Kidney (tissue), 14 donors: Measurements from ENCODE around the gene BTG1. TPM values are rescaled to one million over a fixed set of nuclear protein-coding genes. Genes with fewer than 3 reads are reported as not detected.

Source experiments
- DNase-seq, 5 donors: peaks; one replicate each; pipeline ENCODE4 v3.0.0-alpha.2; 2013 to 2020
- FAIRE-seq: peaks from 2 replicates; lab custom pipeline; 2012; peaks lifted over from hg19 to GRCh38; lab: Jason Lieb, UNC
- H3K27ac ChIP-seq, 2 donors: one replicate each; pipeline ENCODE4 v1.7.0; 2013; ENCODE audit warnings: low read depth in 2 of 2, low read length in 2 of 2, inconsistent platforms in 1 of 2
- H3K27me3 ChIP-seq: one replicate; pipeline ENCODE4 v1.7.1; 2013; ENCODE audit warnings: low read length, inconsistent platforms; ENCODE audit not compliant: control insufficient read depth, insufficient read depth
- H3K36me3 ChIP-seq, 3 donors: one replicate each; pipeline versions ENCODE4 v1.7.0 to v1.7.1; 2013; ENCODE audit warnings: low read length in 3 of 3, control low read depth in 1 of 3, inconsistent platforms in 1 of 3; ENCODE audit not compliant: insufficient read depth in 3 of 3, control insufficient read depth in 2 of 3
- H3K4me1 ChIP-seq, 3 donors: one replicate each; pipeline versions ENCODE4 v1.7.0 to v1.7.1; 2013; ENCODE audit warnings: low read length in 3 of 3, inconsistent platforms in 1 of 3, low read depth in 1 of 3; ENCODE audit not compliant: control insufficient read depth in 2 of 3, insufficient read depth in 2 of 3
- H3K4me3 ChIP-seq, 3 donors: one replicate each; pipeline versions ENCODE4 v1.7.0 to v1.8.1; 2013; ENCODE audit warnings: low read length in 3 of 3, control low read depth in 1 of 3, inconsistent platforms in 1 of 3
- H3K9ac ChIP-seq, 3 donors: one replicate each; pipeline versions ENCODE4 v1.7.0 to v1.7.1; 2013; ENCODE audit warnings: low read length in 3 of 3, control low read depth in 1 of 3, inconsistent platforms in 1 of 3
- H3K9me3 ChIP-seq, 3 donors: one replicate each; pipeline versions ENCODE4 v1.7.0 to v1.7.1; 2013; ENCODE audit warnings: low read length in 3 of 3, control low read depth in 1 of 3, inconsistent platforms in 1 of 3; ENCODE audit not compliant: control insufficient read depth in 2 of 3, insufficient read depth in 1 of 3
- intact Hi-C: fragments of 100-400 bp; cut with DNase I; formaldehyde crosslinking; loops from one replicate; pipeline ENCODE4 v1.11.1; 2022
- polyA plus RNA-seq: library from polyadenylated mRNA; stranded (reverse); fragments of 350-450 nt; fragmentation: Illumina TruSeq; extraction: RNeasy Lipid Tissue Mini Kit (QIAGEN cat#74804); gene quantifications from one replicate; pipeline ENCODE4 v1.2.3, GENCODE V29; 2014; ENCODE audit warnings: low read depth, low replicate concordance; ENCODE audit not compliant: insufficient read depth
- total RNA-seq: library from RNA; stranded (reverse); fragmentation: NEBNext Ultra II Directional; extraction: Animal tissue kit (Norgen Biotek cat#: 25700); gene quantifications from one replicate; pipeline ENCODE4 v1.2.1, GENCODE V29; 2021
- TF ChIP-seq, protein P1 (sequence below): IDR thresholded peaks from 3 replicates; pipeline ENCODE4 v1.5.1; 2012; ENCODE audit warnings: mild to moderate bottlenecking, moderate library complexity, borderline replicate concordance; ENCODE audit not compliant: insufficient read depth; ENCODE audit errors: extremely low read depth
- donor health status: control.
- donor health status: control.
- donor health status: control.
- donor health status: control.
- donor health status: control.
- donor health status: DM: yes; HTN: yes; CAD: no.
- donor health status: Normal renal cell carcinoma (clear cell type).

The BTG1 gene
- total and polyA plus RNA-seq, 2 donors from 2014 or later, result 59.9 to 173 TPM

DNA sequence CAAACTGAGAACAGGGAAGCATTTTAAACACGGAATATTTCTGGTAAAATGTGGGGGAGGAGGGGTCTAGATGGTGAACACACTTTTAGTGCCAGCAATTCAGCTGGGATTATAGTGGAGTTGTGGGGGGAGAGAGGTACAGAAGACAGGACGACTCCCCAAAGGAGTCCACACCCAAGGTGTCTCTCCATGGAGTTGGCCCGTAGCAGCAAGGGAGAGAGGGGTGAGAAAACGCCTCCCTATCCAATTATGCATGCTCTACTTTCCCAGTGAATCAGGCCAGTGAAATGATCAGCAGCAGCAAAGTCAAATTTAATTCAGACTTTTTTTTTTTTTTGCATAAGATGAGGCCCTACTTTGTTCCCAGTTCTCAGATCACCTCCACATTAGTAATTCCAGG lies 38.6 kb downstream of the BTG1 start:
- no peak overlapping the region for H3K4me3 ChIP-seq
- FAIRE-seq, result no peak
- H3K9ac ChIP-seq, result no peak overlapping the region
- intact Hi-C loops, result no loop called here
- DNase-seq, result no peak
- H3K4me1 ChIP-seq, result peaks cover 0 to 4% (median 3%) of the 10 kb centered on the region in 3 donors
- no peaks in the 10 kb centered on the region for H3K36me3 ChIP-seq
- TF ChIP-seq, protein P1, sequence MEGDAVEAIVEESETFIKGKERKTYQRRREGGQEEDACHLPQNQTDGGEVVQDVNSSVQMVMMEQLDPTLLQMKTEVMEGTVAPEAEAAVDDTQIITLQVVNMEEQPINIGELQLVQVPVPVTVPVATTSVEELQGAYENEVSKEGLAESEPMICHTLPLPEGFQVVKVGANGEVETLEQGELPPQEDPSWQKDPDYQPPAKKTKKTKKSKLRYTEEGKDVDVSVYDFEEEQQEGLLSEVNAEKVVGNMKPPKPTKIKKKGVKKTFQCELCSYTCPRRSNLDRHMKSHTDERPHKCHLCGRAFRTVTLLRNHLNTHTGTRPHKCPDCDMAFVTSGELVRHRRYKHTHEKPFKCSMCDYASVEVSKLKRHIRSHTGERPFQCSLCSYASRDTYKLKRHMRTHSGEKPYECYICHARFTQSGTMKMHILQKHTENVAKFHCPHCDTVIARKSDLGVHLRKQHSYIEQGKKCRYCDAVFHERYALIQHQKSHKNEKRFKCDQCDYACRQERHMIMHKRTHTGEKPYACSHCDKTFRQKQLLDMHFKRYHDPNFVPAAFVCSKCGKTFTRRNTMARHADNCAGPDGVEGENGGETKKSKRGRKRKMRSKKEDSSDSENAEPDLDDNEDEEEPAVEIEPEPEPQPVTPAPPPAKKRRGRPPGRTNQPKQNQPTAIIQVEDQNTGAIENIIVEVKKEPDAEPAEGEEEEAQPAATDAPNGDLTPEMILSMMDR, result no peak
- H3K27me3 ChIP-seq, result no peaks in the 10 kb centered on the region
- H3K27ac ChIP-seq, result no peak overlapping the region
- H3K9me3 ChIP-seq, result no peaks in the 10 kb centered on the region

DNA sequence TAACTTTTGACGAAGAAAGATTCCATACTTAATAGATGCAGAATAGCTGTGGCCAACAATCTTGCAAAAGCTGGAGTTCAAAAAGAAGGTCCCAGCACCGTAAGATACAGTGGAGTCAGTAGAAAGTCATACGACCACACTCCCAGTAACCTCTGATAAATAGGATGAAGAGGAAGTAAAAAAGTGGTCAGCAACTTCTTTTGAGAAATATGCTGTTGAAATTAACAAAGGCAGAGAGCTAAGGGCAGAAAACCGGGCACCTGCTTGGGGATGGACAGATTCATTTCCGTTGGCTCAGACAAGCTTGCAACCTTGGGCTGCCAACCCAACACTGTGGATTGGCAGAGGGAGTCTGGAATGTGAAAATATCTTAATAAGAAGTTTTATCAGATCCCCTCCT lies 40.0 kb downstream of the BTG1 start:
- H3K27ac ChIP-seq, result no peak overlapping the region
- no peaks in the 10 kb centered on the region for H3K36me3 ChIP-seq
- DNase-seq (no peak), FAIRE-seq (no peak)
- H3K27me3 ChIP-seq, result no peaks in the 10 kb centered on the region
- no peaks in the 10 kb centered on the region for H3K9me3 ChIP-seq
- intact Hi-C loops, result no loop called here
- H3K4me3 ChIP-seq, result no peak overlapping the region
- TF ChIP-seq, protein P1, result no peak
- peaks cover 0 to 4% (median 3%) of the 10 kb centered on the region in 3 donors for H3K4me1 ChIP-seq
- H3K9ac ChIP-seq, result no peak overlapping the region

DNA sequence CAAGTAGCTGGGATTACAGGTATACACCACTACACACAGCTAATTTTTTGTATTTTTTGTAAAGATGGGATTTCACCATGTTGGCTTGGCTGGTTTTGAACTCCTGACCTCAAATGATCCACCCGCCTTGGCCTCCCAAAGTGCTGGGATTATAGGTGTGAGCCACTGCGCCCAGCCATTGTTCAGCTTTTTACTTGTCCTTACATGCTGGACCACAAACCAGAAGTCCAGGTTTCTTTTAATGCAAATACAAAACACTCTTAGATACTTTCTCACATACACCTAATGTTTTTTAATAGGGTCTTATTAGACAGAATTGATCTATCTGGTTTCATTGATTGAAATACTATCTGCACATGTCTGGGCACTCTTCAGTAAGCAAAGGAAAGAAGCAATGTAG lies 40.5 kb downstream of the BTG1 start:
- Histone ChIP-seq H3K9ac (no peak overlapping the region), H3K36me3 (no peaks in the 10 kb centered on the region), H3K27me3 (no peaks in the 10 kb centered on the region), H3K4me3 (no peak overlapping the region), H3K4me1 (peaks cover 0 to 4% (median 3%) of the 10 kb centered on the region in 3 donors), H3K9me3 (peaks cover 0 to 2% (median 0%) of the 10 kb centered on the region in 3 donors), H3K27ac (no peak overlapping the region)
- intact Hi-C loops, result no loop called here
- DNase-seq (no peak), FAIRE-seq (no peak)
- TF ChIP-seq, protein P1, result no peak

DNA sequence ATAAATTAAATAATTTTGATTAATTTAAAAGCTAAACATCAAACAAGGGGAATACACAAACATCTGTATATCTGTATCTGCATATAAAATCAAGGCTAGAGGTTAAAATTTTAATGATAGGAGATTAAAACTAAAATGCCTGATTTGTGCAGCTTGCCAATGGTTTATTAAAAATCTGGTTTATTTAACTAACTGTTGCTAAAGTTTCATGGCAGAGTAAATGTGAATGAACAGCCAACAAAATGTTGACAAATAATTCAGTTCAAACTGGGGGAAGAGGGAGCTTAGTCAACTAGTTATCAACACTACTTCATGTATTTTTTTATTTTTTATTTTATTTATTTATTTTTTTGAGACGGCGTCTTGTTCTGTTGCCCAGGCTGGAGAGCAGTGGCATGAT lies 43.0 kb downstream of the BTG1 start:
- intact Hi-C loops, result no loop called here
- H3K36me3 ChIP-seq, result no peaks in the 10 kb centered on the region
- H3K4me3 ChIP-seq, result no peak overlapping the region
- H3K27ac ChIP-seq, result no peak overlapping the region
- H3K9me3 ChIP-seq, result peaks cover 0 to 5% (median 0%) of the 10 kb centered on the region in 3 donors
- DNase-seq (no peak), FAIRE-seq (no peak)
- H3K27me3 ChIP-seq, result no peaks in the 10 kb centered on the region
- H3K9ac ChIP-seq, result no peak overlapping the region
- peaks cover 0 to 11% (median 3%) of the 10 kb centered on the region in 3 donors for H3K4me1 ChIP-seq
- TF ChIP-seq, protein P1, result no peak
